GM23248 (cell line): Measurements from ENCODE around the gene LOXL4. TPM values are rescaled to one million over a fixed set of nuclear protein-coding genes. Genes with fewer than 3 reads are reported as not detected.

ENCODE experiments used
- DNase-seq: peaks from one replicate; pipeline ENCODE4 v3.0.0-alpha.2; 2015
- H2AFZ ChIP-seq: fragments of 200-600 bp; sonication (generic); 2 replicates; pipeline ENCODE4 v1.6.1; 2016; ENCODE audit warnings: antibody characterized with exemption
- H3F3A ChIP-seq: fragments of 200-600 bp; sonication (generic); 2 replicates; pipeline ENCODE4 v1.6.1; 2016; ENCODE audit warnings: mild to moderate bottlenecking, antibody characterized with exemption, mixed run types; ENCODE audit not compliant: insufficient read depth
- H3K27ac ChIP-seq: fragments of 200-600 bp; sonication (generic); 2 replicates; pipeline ENCODE4 v1.5.1; 2016; ENCODE audit warnings: mild to moderate bottlenecking
- H3K27me3 ChIP-seq: fragments of 200-600 bp; sonication (generic); replicated peaks from 2 replicates; pipeline ENCODE4 v1.6.1; 2016; ENCODE audit warnings: mild to moderate bottlenecking; ENCODE audit not compliant: insufficient read depth
- H3K36me3 ChIP-seq: fragments of 200-600 bp; sonication (generic); 2 replicates; pipeline ENCODE4 v1.6.1; 2016; ENCODE audit warnings: low read depth, mild to moderate bottlenecking
- H3K4me1 ChIP-seq: fragments of 200-600 bp; sonication (generic); 2 replicates; pipeline ENCODE4 v1.6.1; 2016; ENCODE audit warnings: mild to moderate bottlenecking; ENCODE audit not compliant: insufficient read depth
- H3K4me2 ChIP-seq: fragments of 200-600 bp; sonication (generic); one replicate; pipeline ENCODE4 v1.6.1; 2016; ENCODE audit warnings: mild to moderate bottlenecking; ENCODE audit not compliant: unreplicated experiment
- H3K4me3 ChIP-seq: fragments of 200-600 bp; sonication (generic); 2 replicates; pipeline ENCODE4 v1.5.1; 2016; ENCODE audit warnings: mild to moderate bottlenecking
- H3K79me2 ChIP-seq: fragments of 200-600 bp; sonication (generic); 2 replicates; pipeline ENCODE4 v1.6.1; 2016; ENCODE audit warnings: mild to moderate bottlenecking; ENCODE audit not compliant: insufficient read depth
- H3K9ac ChIP-seq: fragments of 200-600 bp; sonication (generic); 2 replicates; pipeline ENCODE4 v1.6.1; 2016; ENCODE audit warnings: mild to moderate bottlenecking
- H3K9me2 ChIP-seq: fragments of 200-600 bp; sonication (generic); 2 replicates; pipeline ENCODE4 v1.6.1; 2016; ENCODE audit warnings: mixed run types, mild to moderate bottlenecking, moderate library complexity; ENCODE audit not compliant: insufficient read depth
- H3K9me3 ChIP-seq: fragments of 200-600 bp; sonication (generic); one replicate; pipeline ENCODE4 v1.6.1; 2017; ENCODE audit warnings: low read depth
- H4K20me1 ChIP-seq: fragments of 200-600 bp; sonication (generic); 2 replicates; pipeline ENCODE4 v1.6.0; 2016; ENCODE audit not compliant: insufficient read depth
- EZH2 ChIP-seq: fragments of 200-600 bp; sonication (generic); IDR thresholded peaks from 2 replicates; pipeline ENCODE4 v1.6.1; 2018; ENCODE audit warnings: antibody characterized with exemption, mild to moderate bottlenecking; ENCODE audit not compliant: insufficient read depth, poor library complexity, severe bottlenecking
- EZH2phosphoT487 ChIP-seq: fragments of 200-600 bp; sonication (generic); IDR thresholded peaks from 2 replicates; pipeline ENCODE4 v1.6.1; 2018; ENCODE audit warnings: antibody characterized with exemption, moderate library complexity, mild to moderate bottlenecking, low read depth; ENCODE audit not compliant: insufficient read depth
- WGBS, 2 experiments: methylation state at CpG; one replicate each; pipeline ENCODE4 v1.1.6; 2015 to 2017; ENCODE audit warnings: low lambda C conversion rate in 2 of 2, low coverage in 1 of 2; ENCODE audit errors: missing lambda C conversion rate in 2 of 2; 5-methylcytosine and 5-hydroxymethylcytosine counted together
- in situ Hi-C: fragments of 300-500 bp; cut with MboI; formaldehyde crosslinking; loops from 2 replicates; pipeline ENCODE4 v1.15.0; 2020
- polyA plus RNA-seq: library from polyadenylated mRNA; unstranded; fragments of >200 nt; fragmentation: Nextera tagmentation; extraction: Ambion mirVana; gene quantifications from 2 replicates; pipeline ENCODE4 v1.2.1, GENCODE V29; 2016
- total RNA-seq: library from RNA; depleted of rRNA; stranded (reverse); fragments of >200 nt; shearing (Covaris generic); gene quantifications from 2 replicates; pipeline ENCODE4 v1.2.3, GENCODE V29; 2014

The LOXL4 gene
- total and polyA plus RNA-seq, 2 experiments from 2014 or later: 319 to 496 TPM

DNA sequence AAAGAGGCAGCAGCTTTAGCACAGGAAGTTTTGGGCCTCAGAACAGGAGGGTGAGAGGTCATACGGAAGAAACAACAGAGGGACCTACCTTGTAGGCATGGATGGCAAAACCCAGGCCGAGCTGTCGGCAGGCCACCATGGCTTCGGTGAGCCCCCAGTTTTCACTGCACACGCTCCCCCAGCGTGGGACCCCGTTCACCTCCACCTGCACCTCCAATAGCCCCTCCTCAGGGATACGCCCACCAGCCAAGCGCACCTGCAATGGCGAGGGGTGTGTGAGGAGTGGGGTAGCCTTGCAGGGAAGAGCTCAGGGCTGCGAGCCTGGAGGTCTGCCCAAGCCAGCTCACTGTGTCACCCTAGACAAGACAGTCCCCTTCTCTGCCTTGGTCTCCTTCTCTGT, 11.3 kb downstream of the LOXL4 start:
- H2AFZ ChIP-seq: no peak overlapping the region
- TF ChIP-seq EZH2 (no peak), EZH2phosphoT487 (no peak)
- H3K4me1 ChIP-seq: peaks cover 6% of the 10 kb centered on the region; the same call in 1 of the 2 replicates
- H3K36me3 ChIP-seq: peaks cover 44% of the 10 kb centered on the region
- H4K20me1 ChIP-seq: no peaks in the 10 kb centered on the region
- no peak overlapping the region for H3K4me2 ChIP-seq
- no peak overlapping the region for H3K27ac ChIP-seq
- no peak for DNase-seq
- H3K9ac ChIP-seq: no peak overlapping the region
- no peaks in the 10 kb centered on the region for H3K9me2 ChIP-seq
- H3F3A ChIP-seq: peaks cover 82% of the 10 kb centered on the region
- H3K9me3 ChIP-seq: no peaks in the 10 kb centered on the region
- 96 to 97% methylated on average over 11 of the region's 11 CpGs for WGBS, 2 experiments
- in situ Hi-C loops: no loop called here
- no peak overlapping the region for H3K4me3 ChIP-seq
- no peaks in the 10 kb centered on the region for H3K79me2 ChIP-seq
- H3K27me3 ChIP-seq: no peaks in the 10 kb centered on the region

DNA sequence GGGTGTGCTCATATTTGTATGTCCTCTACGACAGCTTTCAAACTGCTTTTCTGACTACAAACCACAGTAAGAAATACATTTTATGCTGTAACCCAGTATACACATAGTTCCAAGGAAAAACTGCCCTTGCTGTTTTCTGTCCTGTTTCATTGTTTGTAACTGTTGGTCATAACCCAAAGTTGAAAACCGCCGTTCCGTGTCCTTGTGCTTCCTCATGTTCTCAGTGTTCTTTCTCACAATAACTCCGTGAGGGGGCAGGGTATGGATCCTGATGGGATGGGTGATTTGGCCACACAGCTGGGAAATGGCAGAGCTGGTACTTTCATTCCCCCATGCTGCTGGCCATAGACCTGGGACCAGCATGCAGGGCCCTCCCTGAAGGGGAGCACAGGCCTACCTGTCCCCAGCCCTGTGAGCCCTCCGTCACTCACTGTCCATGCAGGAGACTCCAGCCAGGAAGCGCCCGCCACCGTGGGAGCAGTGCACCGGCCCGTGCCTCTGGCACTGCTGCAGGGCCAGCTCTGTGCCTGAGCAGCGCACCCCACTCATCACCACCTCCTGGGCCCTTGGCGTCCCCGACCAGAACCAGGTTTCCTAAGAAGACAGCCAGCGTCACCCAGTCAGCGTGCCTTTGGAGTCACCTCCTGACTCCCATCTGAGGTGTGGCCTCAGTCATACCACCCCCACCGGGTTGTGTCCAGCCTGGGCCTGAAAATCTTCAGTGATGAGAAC, 12.7 kb downstream of the LOXL4 start:
- Histone ChIP-seq H3K9ac (no peak overlapping the region), H4K20me1 (no peaks in the 10 kb centered on the region), H3K27ac (no peak overlapping the region), H2AFZ (no peak overlapping the region), H3K4me3 (no peak overlapping the region), H3K4me1 (no peaks in the 10 kb centered on the region), H3K27me3 (no peaks in the 10 kb centered on the region), H3K9me3 (no peaks in the 10 kb centered on the region), H3K79me2 (no peaks in the 10 kb centered on the region), H3K9me2 (no peaks in the 10 kb centered on the region), H3K4me2 (no peak overlapping the region), H3F3A (peaks cover 82% of the 10 kb centered on the region), H3K36me3 (peaks cover 51% of the 10 kb centered on the region)
- TF ChIP-seq EZH2 (no peak), EZH2phosphoT487 (no peak)
- DNase-seq: no peak
- in situ Hi-C loops: no loop called here
- WGBS, 2 experiments: 82 to 85% methylated on average over 15 to 17 of the region's 17 CpGs

DNA sequence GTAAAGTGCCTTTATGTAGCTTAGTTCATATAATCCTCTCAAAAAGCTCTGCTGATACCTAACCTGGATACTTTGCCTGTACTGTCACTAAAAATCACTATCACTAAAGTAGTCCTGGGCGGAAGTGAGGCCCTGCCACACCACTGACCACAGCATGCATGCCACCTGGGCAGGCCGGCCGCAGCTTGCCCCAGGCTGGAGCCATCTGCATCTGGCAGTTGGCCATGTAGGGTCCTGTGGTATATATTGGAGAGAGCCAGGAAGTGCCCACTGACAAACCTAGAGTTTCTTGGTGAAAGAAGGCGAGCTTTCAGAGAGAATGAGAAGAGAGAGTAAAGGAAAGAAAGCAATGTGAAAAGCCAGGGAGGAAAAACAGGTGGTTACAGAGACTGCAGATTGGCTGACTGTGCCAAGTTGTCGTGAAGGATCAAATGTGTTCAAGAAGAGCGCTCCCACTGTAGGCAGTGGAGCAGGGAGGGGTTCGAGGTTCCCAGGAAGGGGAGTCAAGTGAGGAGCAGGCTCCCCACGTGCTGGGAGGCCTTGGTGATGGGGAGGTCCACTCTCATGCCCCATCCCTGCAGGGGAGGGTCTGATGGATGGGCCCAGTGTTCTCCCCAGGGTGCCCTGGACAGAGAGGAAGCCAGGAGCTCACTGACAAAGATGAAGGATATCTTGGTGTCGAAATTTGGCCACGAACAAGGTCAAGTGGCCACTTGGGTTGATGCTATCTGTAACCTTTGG, 13.6 kb downstream of the LOXL4 start:
- no peak for DNase-seq
- TF ChIP-seq EZH2 (no peak), EZH2phosphoT487 (no peak)
- Histone ChIP-seq H3K36me3 (peaks cover 60% of the 10 kb centered on the region), H3K4me1 (no peaks in the 10 kb centered on the region), H2AFZ (no peak overlapping the region), H3K9me3 (no peaks in the 10 kb centered on the region), H3K9me2 (no peaks in the 10 kb centered on the region), H3K9ac (no peak overlapping the region), H4K20me1 (no peaks in the 10 kb centered on the region), H3K27me3 (no peaks in the 10 kb centered on the region), H3K79me2 (no peaks in the 10 kb centered on the region), H3K27ac (no peak overlapping the region), H3K4me3 (no peak overlapping the region), H3K4me2 (no peak overlapping the region), H3F3A (peaks cover 82% of the 10 kb centered on the region)
- WGBS, 2 experiments: 92 to 93% methylated on average over 10 of the region's 10 CpGs
- in situ Hi-C loops: no loop called here

DNA sequence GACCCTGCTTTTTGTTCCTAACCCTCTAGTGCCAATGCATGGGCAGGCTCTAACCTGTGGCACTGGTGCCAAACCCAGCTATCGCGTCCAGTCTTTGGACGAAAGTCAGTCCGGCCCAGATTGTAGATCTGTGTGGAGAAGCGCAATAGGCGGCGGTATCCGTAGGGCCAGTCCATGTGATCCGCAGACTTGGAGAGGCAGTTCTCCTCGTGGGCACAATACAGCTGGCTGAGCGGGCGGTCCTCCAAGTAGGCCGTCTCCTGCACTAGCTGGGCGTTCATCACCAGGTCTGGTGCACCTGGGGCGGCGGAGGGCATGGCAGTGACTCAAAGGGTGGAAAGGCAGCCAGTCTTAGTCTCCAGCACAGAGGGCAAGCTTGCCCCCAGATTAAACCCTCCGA, 14.5 kb downstream of the LOXL4 start:
- no peaks in the 10 kb centered on the region for H3K9me3 ChIP-seq
- H3K4me3 ChIP-seq: no peak overlapping the region
- WGBS, 2 experiments: 81 to 85% methylated on average over 17 of the region's 17 CpGs
- H3K4me1 ChIP-seq: no peaks in the 10 kb centered on the region
- H3F3A ChIP-seq: peaks cover 90% of the 10 kb centered on the region
- H3K9ac ChIP-seq: no peak overlapping the region
- no peaks in the 10 kb centered on the region for H3K27me3 ChIP-seq
- TF ChIP-seq EZH2phosphoT487: no peak
- no peak for TF ChIP-seq EZH2
- H3K79me2 ChIP-seq: no peaks in the 10 kb centered on the region
- DNase-seq: no peak
- H3K9me2 ChIP-seq: no peaks in the 10 kb centered on the region
- H3K36me3 ChIP-seq: peaks cover 68% of the 10 kb centered on the region
- H3K27ac ChIP-seq: no peak overlapping the region
- in situ Hi-C loops: no loop called here
- H4K20me1 ChIP-seq: no peaks in the 10 kb centered on the region
- no peak overlapping the region for H2AFZ ChIP-seq
- H3K4me2 ChIP-seq: no peak overlapping the region
